GM12878 (cell line): ENCODE results near the gene MAN1A1. TPM values are rescaled to one million over a fixed set of nuclear protein-coding genes. Genes with fewer than 3 reads are reported as not detected.

Source experiments
- ATAC-seq: fragments of 200-7000 bp; cut with Tn5 transposase; 3 replicates; pipeline ENCODE4 v1.9.1; 2020; ENCODE audit warnings: mild to moderate bottlenecking, moderate library complexity
- BruUV-seq: library from RNA; stranded (reverse); fragments of 400-500 nt; replicated peaks from 2 replicates; lab custom pipeline; 2021; lab: Mats Ljungman, UMichigan
- CTCF ChIA-PET: fragments of 300-600 bp; sonication (Branson Sonifier 250); formaldehyde crosslinking; extraction: SDS; loops from one replicate; lab custom pipeline; 2021; ENCODE audit warnings: inconsistent platforms; lab: Yijun Ruan, JAX
- POLR2A ChIA-PET: fragments of 350-600 bp; formaldehyde crosslinking; extraction: SDS; loops from one replicate; lab custom pipeline; 2021; ENCODE audit warnings: inconsistent platforms; lab: Charles Lee
- RAD21 ChIA-PET: fragments of 300-600 bp; sonication (Branson Sonifier 250); formaldehyde crosslinking; loops from one replicate; lab custom pipeline; 2023; ENCODE audit warnings: antibody characterized with exemption; ENCODE audit not compliant: unreplicated experiment; lab: Charles Lee
- SMC1A ChIA-PET: fragments of 300-600 bp; sonication (Branson Sonifier 250); formaldehyde crosslinking; loops from one replicate; lab custom pipeline; 2023; ENCODE audit not compliant: unreplicated experiment, uncharacterized antibody; lab: Charles Lee
- DNase-seq: peaks from one replicate; pipeline ENCODE4 v3.0.0-alpha.2; 2011; ENCODE audit warnings: low read depth, low spot score
- FAIRE-seq: peaks from 3 replicates; lab custom pipeline; 2011; peaks lifted over from hg19 to GRCh38; lab: Jason Lieb, UNC
- H2AFZ ChIP-seq: 2 replicates; pipeline ENCODE4 v1.6.0; 2011; ENCODE audit warnings: low read depth, low read length, control low read depth; ENCODE audit not compliant: control insufficient read depth
- H3K27ac ChIP-seq: 2 replicates; pipeline ENCODE4 v1.5.1; 2011; ENCODE audit warnings: control low read depth; ENCODE audit not compliant: control insufficient read depth, insufficient read depth
- H3K27me3 ChIP-seq, 2 experiments: replicated peaks in 1 of 2; 2 replicates each; pipeline versions ENCODE4 v1.6.0 to v1.6.1; 2011; ENCODE audit warnings: low read length in 1 of 2; ENCODE audit not compliant: control insufficient read depth in 2 of 2, insufficient read depth in 2 of 2
- H3K36me3 ChIP-seq, 2 experiments: 2 replicates each; pipeline ENCODE4 v1.5.1; 2011; ENCODE audit warnings: low read length in 1 of 2; ENCODE audit not compliant: control insufficient read depth in 2 of 2, insufficient read depth in 2 of 2
- H3K4me1 ChIP-seq: 2 replicates; pipeline ENCODE4 v1.6.1; 2011; ENCODE audit warnings: mild to moderate bottlenecking, low read length, moderate library complexity, mixed read lengths; ENCODE audit not compliant: control insufficient read depth, insufficient read depth
- H3K4me2 ChIP-seq: 2 replicates; pipeline ENCODE4 v1.6.0; 2011; ENCODE audit warnings: control low read depth; ENCODE audit not compliant: control insufficient read depth, insufficient read depth
- H3K4me3 ChIP-seq: fragments of 200-600 bp; sonication (generic); 2 replicates; pipeline ENCODE4 v1.5.1; 2016
- H3K79me2 ChIP-seq: 2 replicates; pipeline ENCODE4 v1.6.0; 2011; ENCODE audit warnings: low read length; ENCODE audit not compliant: control insufficient read depth, insufficient read depth
- H3K9ac ChIP-seq: 2 replicates; pipeline ENCODE4 v1.8.0; 2011; ENCODE audit warnings: low read length, control low read depth, mixed read lengths; ENCODE audit not compliant: control insufficient read depth, insufficient read depth
- H3K9me3 ChIP-seq: replicated peaks from 3 replicates; pipeline ENCODE4 v1.5.1; 2011; ENCODE audit warnings: mild to moderate bottlenecking, low read length; ENCODE audit not compliant: control insufficient read depth, insufficient read depth
- H4K20me1 ChIP-seq: 2 replicates; pipeline ENCODE4 v1.6.0; 2011; ENCODE audit not compliant: control insufficient read depth, insufficient read depth
- CBFB ChIP-seq: IDR thresholded peaks from 2 replicates; pipeline ENCODE4 v1.6.1; 2016; ENCODE audit warnings: antibody characterized with exemption, low read depth
- CHD4 ChIP-seq: fragments of 200-600 bp; sonication (generic); IDR thresholded peaks from 2 replicates; pipeline ENCODE4 v1.6.1; 2016; ENCODE audit warnings: mild to moderate bottlenecking
- GATAD2B ChIP-seq: fragments of 450-650 bp; conservative IDR thresholded peaks from 2 replicates; pipeline ENCODE4 v1.6.1; 2017; ENCODE audit warnings: low read depth, mild to moderate bottlenecking, moderate library complexity
- HCFC1 ChIP-seq: fragments of 150-350 bp; IDR thresholded peaks from 2 replicates; pipeline ENCODE4 v1.6.1; 2014; ENCODE audit warnings: low read length
- MXI1 ChIP-seq: fragments of 150-350 bp; IDR thresholded peaks from 2 replicates; pipeline ENCODE4 v1.6.1; 2011; ENCODE audit warnings: low read depth, mild to moderate bottlenecking, inconsistent platforms, low read length, improper control_type of control experiment
- SMC3 ChIP-seq: IDR thresholded peaks from 2 replicates; pipeline ENCODE4 v1.6.1; 2011; ENCODE audit warnings: low read length, improper control_type of control experiment, borderline replicate concordance
- SREBF1 ChIP-seq: IDR thresholded peaks from 2 replicates; pipeline ENCODE4 v1.6.1; 2012; ENCODE audit warnings: mild to moderate bottlenecking, low read length
- SRF ChIP-seq, 2 experiments: IDR thresholded peaks; 2 replicates each; pipeline ENCODE4 v1.6.1; 2011; ENCODE audit warnings: low read depth in 2 of 2, low read length in 2 of 2, mild to moderate bottlenecking in 1 of 2, moderate library complexity in 1 of 2
- STAT3 ChIP-seq: IDR thresholded peaks from 2 replicates; pipeline ENCODE4 v1.6.1; 2011; ENCODE audit warnings: low read depth, low read length, improper control_type of control experiment
- WGBS: methylation state at CpG from one replicate; pipeline ENCODE4 v1.1.6; 2016; ENCODE audit warnings: low lambda C conversion rate; ENCODE audit not compliant: insufficient replicate concordance, insufficient coverage; ENCODE audit errors: missing lambda C conversion rate; 5-methylcytosine and 5-hydroxymethylcytosine counted together
- in situ Hi-C: fragments of 300-500 bp; cut with MboI; formaldehyde crosslinking; loops from 9 replicates; pipeline ENCODE4 v1.14.3; 2018; ENCODE audit warnings: mixed read lengths
- intact Hi-C: fragments of 100-400 bp; cut with micrococcal nuclease; formaldehyde crosslinking; loops from one replicate; pipeline ENCODE4 v1.14.2; 2022; ENCODE audit not compliant: unreplicated experiment
- polyA plus RNA-seq, 11 experiments: library from polyadenylated mRNA; depleted of rRNA in 4 of 11; unstranded in 6 of 11; stranded (reverse) in 5 of 11; fragments of >200 nt; fragmentation: Nextera tagmentation in 4 of 11; fragmentation: Illumina TruSeq in 1 of 11; extraction: Ambion mirVana in 4 of 11; extraction: Trizol in 1 of 11; gene quantifications; 1 replicate in 1 of 11; 2 replicates in 10 of 11; pipeline versions ENCODE4 v1.2.1 to v1.2.3, GENCODE V29; 2011 to 2016; ENCODE audit warnings: inconsistent platforms in 2 of 11, missing spikeins in 2 of 11, low read depth in 1 of 11
- total RNA-seq, 4 experiments: library from RNA; depleted of rRNA in 3 of 4; stranded (reverse); fragments of >200 nt in 3 of 4; fragmentation: Illumina TruSeq in 1 of 4; extraction: Trizol in 1 of 4; gene quantifications; 2 replicates each; pipeline versions ENCODE4 v1.2.1 to v1.2.3, GENCODE V29; 2013 to 2021
- TF ChIP-seq, protein P1 (sequence below): IDR thresholded peaks from 2 replicates; pipeline ENCODE4 v1.6.1; 2011; ENCODE audit warnings: borderline replicate concordance, low read depth, mild to moderate bottlenecking, moderate library complexity, mixed read lengths, low read length; ENCODE audit not compliant: insufficient read depth; ENCODE audit errors: extremely low read length
- TF ChIP-seq, protein P2 (sequence below): IDR thresholded peaks from 2 replicates; pipeline ENCODE4 v1.6.1; 2012; ENCODE audit warnings: low read depth, low read length, improper control_type of control experiment
- TF ChIP-seq, protein P3 (sequence below): IDR thresholded peaks from 2 replicates; pipeline ENCODE4 v1.6.1; 2012; ENCODE audit warnings: low read depth, low read length, improper control_type of control experiment
- TF ChIP-seq, protein P4 (sequence below): fragments of 450-650 bp; IDR thresholded peaks from 2 replicates; pipeline ENCODE4 v1.6.1; 2017; ENCODE audit warnings: mild to moderate bottlenecking, moderate library complexity
- TF ChIP-seq, protein P5 (sequence below): IDR thresholded peaks from 2 replicates; pipeline ENCODE4 v1.6.1; 2012; ENCODE audit warnings: low read length, inconsistent platforms
- TF ChIP-seq, protein P6 (sequence below): IDR thresholded peaks from 2 replicates; pipeline ENCODE4 v1.6.1; 2011; ENCODE audit warnings: low read depth, low read length, improper control_type of control experiment, borderline replicate concordance

MAN1A1 gene
- total and polyA plus RNA-seq, 10 of the 15 experiments (the other 5 are each of a cell fraction or from before 2014, with no cell fraction given): 5.4 to 28.1 (median 19.5) TPM

DNA sequence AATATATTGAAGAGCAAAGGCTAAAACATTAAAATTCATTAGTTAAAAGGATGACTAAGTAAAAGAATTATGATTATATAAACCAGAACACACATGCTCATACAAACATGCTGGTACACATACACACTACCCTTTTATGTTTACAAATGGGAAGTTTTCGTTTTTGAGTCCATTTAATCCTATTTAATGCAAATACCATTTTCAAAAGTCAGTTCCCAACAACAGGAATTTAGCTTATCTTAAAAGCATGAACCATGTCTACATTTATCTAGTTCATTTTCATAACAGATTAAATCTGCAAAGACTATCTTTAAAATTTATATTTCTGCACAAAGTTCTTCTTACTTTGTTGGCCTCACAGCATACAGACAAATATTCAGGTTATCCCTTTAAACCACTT lies 42.5 kb downstream of the MAN1A1 start:
- RAD21 ChIA-PET: interaction anchor here (14.2 kb wide), 1 partner anchor 33 kb away, joined by 414 read pairs; no protein-coding TSS in a partner anchor
- no peak overlapping the region for H3K27ac ChIP-seq
- POLR2A ChIA-PET: no interaction called here
- H3K27me3 ChIP-seq: no peaks in the 10 kb centered on the region
- H3K79me2 ChIP-seq: no peaks in the 10 kb centered on the region
- CTCF ChIA-PET: no interaction called here
- H2AFZ ChIP-seq: no peak overlapping the region
- FAIRE-seq (no peak), ATAC-seq (no peak), DNase-seq (no peak)
- no peak overlapping the region for H3K9ac ChIP-seq
- no peaks in the 10 kb centered on the region; the same call in 1 of the 2 replicates for H3K4me1 ChIP-seq
- peaks cover 0 to 3% of the 10 kb centered on the region in 2 experiments; a peak in 2 of 4 replicates for H3K36me3 ChIP-seq
- H3K9me3 ChIP-seq: no peaks in the 10 kb centered on the region; the same call in 2 of the 3 replicates
- no TSS peak for BruUV-seq
- SMC1A ChIA-PET: interaction anchor here (0.6 to 1.2 kb wide), 3 partner anchors 8 to 47 kb away, joined by 3 to 4 read pairs (median 4); no protein-coding TSS in a partner anchor
- in situ Hi-C loops: no loop called here
- H4K20me1 ChIP-seq: no peaks in the 10 kb centered on the region
- 89% methylated on average over 1 of the region's 1 CpG for WGBS
- intact Hi-C loops: no loop called here
- H3K4me3 ChIP-seq: no peak overlapping the region
- no peak overlapping the region for H3K4me2 ChIP-seq
- TF ChIP-seq, protein P1, sequence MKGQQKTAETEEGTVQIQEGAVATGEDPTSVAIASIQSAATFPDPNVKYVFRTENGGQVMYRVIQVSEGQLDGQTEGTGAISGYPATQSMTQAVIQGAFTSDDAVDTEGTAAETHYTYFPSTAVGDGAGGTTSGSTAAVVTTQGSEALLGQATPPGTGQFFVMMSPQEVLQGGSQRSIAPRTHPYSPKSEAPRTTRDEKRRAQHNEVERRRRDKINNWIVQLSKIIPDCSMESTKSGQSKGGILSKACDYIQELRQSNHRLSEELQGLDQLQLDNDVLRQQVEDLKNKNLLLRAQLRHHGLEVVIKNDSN: no peak
- TF ChIP-seq SRF (IDR thresholded peaks at IDR 0.05; ENCODE audit: low read depth in 2 of 2, low read length in 2 of 2) (no peak), MXI1 (no peak), CHD4 (no peak), HCFC1 (no peak), SMC3 (no peak), CBFB (no peak), STAT3 (no peak), GATAD2B (no peak), SREBF1 (no peak)
- TF ChIP-seq, protein P2, sequence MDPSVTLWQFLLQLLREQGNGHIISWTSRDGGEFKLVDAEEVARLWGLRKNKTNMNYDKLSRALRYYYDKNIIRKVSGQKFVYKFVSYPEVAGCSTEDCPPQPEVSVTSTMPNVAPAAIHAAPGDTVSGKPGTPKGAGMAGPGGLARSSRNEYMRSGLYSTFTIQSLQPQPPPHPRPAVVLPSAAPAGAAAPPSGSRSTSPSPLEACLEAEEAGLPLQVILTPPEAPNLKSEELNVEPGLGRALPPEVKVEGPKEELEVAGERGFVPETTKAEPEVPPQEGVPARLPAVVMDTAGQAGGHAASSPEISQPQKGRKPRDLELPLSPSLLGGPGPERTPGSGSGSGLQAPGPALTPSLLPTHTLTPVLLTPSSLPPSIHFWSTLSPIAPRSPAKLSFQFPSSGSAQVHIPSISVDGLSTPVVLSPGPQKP: no peak
- TF ChIP-seq, protein P3, sequence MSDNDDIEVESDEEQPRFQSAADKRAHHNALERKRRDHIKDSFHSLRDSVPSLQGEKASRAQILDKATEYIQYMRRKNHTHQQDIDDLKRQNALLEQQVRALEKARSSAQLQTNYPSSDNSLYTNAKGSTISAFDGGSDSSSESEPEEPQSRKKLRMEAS: no peak
- TF ChIP-seq, protein P4, sequence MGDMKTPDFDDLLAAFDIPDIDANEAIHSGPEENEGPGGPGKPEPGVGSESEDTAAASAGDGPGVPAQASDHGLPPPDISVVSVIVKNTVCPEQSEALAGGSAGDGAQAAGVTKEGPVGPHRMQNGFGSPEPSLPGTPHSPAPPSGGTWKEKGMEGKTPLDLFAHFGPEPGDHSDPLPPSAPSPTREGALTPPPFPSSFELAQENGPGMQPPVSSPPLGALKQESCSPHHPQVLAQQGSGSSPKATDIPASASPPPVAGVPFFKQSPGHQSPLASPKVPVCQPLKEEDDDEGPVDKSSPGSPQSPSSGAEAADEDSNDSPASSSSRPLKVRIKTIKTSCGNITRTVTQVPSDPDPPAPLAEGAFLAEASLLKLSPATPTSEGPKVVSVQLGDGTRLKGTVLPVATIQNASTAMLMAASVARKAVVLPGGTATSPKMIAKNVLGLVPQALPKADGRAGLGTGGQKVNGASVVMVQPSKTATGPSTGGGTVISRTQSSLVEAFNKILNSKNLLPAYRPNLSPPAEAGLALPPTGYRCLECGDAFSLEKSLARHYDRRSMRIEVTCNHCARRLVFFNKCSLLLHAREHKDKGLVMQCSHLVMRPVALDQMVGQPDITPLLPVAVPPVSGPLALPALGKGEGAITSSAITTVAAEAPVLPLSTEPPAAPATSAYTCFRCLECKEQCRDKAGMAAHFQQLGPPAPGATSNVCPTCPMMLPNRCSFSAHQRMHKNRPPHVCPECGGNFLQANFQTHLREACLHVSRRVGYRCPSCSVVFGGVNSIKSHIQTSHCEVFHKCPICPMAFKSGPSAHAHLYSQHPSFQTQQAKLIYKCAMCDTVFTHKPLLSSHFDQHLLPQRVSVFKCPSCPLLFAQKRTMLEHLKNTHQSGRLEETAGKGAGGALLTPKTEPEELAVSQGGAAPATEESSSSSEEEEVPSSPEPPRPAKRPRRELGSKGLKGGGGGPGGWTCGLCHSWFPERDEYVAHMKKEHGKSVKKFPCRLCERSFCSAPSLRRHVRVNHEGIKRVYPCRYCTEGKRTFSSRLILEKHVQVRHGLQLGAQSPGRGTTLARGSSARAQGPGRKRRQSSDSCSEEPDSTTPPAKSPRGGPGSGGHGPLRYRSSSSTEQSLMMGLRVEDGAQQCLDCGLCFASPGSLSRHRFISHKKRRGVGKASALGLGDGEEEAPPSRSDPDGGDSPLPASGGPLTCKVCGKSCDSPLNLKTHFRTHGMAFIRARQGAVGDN: no peak
- TF ChIP-seq, protein P5, sequence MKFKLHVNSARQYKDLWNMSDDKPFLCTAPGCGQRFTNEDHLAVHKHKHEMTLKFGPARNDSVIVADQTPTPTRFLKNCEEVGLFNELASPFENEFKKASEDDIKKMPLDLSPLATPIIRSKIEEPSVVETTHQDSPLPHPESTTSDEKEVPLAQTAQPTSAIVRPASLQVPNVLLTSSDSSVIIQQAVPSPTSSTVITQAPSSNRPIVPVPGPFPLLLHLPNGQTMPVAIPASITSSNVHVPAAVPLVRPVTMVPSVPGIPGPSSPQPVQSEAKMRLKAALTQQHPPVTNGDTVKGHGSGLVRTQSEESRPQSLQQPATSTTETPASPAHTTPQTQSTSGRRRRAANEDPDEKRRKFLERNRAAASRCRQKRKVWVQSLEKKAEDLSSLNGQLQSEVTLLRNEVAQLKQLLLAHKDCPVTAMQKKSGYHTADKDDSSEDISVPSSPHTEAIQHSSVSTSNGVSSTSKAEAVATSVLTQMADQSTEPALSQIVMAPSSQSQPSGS: no peak
- TF ChIP-seq, protein P6, sequence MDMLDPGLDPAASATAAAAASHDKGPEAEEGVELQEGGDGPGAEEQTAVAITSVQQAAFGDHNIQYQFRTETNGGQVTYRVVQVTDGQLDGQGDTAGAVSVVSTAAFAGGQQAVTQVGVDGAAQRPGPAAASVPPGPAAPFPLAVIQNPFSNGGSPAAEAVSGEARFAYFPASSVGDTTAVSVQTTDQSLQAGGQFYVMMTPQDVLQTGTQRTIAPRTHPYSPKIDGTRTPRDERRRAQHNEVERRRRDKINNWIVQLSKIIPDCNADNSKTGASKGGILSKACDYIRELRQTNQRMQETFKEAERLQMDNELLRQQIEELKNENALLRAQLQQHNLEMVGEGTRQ: no peak
